Heart left ventricle (tissue), 16 donors: ENCODE measurements around the gene ASB6. TPM values are rescaled to one million over a fixed set of nuclear protein-coding genes. Genes with fewer than 3 reads are reported as not detected.

ENCODE experiments used
- ATAC-seq, 4 donors: fragments of 200-7000 bp; cut with Tn5 transposase; one replicate each; pipeline ENCODE4 v1.9.1; 2020 to 2022; ENCODE audit warnings: moderate library complexity in 4 of 4, mild to moderate bottlenecking in 3 of 4, moderate number of reproducible peaks in 1 of 4
- DNase-seq, 5 donors: peaks; one replicate each; pipeline ENCODE4 v3.0.0-alpha.2; 2020
- H3K27ac ChIP-seq, 12 donors: fragments of 200-600 bp; sonication (generic) in 4 of 12; one replicate each; pipeline versions ENCODE4 v1.5.0 to v1.8.0; 2016 to 2022; ENCODE audit warnings: mild to moderate bottlenecking in 2 of 12
- H3K27me3 ChIP-seq, 9 donors: fragments of 200-600 bp; sonication (generic) in 2 of 9; one replicate each; pipeline versions ENCODE4 v1.5.1 to v1.8.0; 2016 to 2022; ENCODE audit warnings: mild to moderate bottlenecking in 3 of 9
- H3K36me3 ChIP-seq, 9 donors: fragments of 200-600 bp; sonication (generic) in 2 of 9; one replicate each; pipeline versions ENCODE4 v1.5.0 to v1.8.0; 2018 to 2022; ENCODE audit warnings: mild to moderate bottlenecking in 2 of 9
- H3K4me1 ChIP-seq, 12 donors: fragments of 200-600 bp; sonication (generic) in 4 of 12; one replicate each; pipeline versions ENCODE4 v1.5.0 to v1.8.0; 2016 to 2022; ENCODE audit warnings: mild to moderate bottlenecking in 3 of 12
- H3K4me3 ChIP-seq, 12 donors: fragments of 200-600 bp; sonication (generic) in 4 of 12; one replicate each; pipeline versions ENCODE4 v1.5.0 to v1.8.0; 2017 to 2022; ENCODE audit warnings: mild to moderate bottlenecking in 9 of 12, moderate library complexity in 4 of 12
- H3K9me3 ChIP-seq, 12 donors: fragments of 200-600 bp; sonication (generic) in 4 of 12; one replicate each; pipeline versions ENCODE4 v1.5.0 to v1.8.0; 2016 to 2022; ENCODE audit warnings: mild to moderate bottlenecking in 1 of 12
- CTCF ChIP-seq, 12 donors: fragments of 200-600 bp; sonication (generic) in 4 of 12; IDR thresholded peaks; one replicate each; pipeline versions ENCODE4 v1.5.0 to v1.8.0; 2018 to 2022; ENCODE audit warnings: antibody characterized with exemption in 12 of 12, mild to moderate bottlenecking in 5 of 12
- POLR2A ChIP-seq, 2 donors: fragments of 450-650 bp; IDR thresholded peaks; one replicate each; pipeline ENCODE4 v1.6.1; 2017; ENCODE audit warnings: antibody characterized with exemption in 2 of 2, mild to moderate bottlenecking in 2 of 2, moderate library complexity in 2 of 2
- WGBS, 4 donors: extraction: QIAGEN DNeasy Blood & Tissue Kit in 2 of 4; methylation state at CpG; one replicate each; pipeline versions ENCODE4 v1.1.5 to v1.1.7; 2013 to 2018; 5-methylcytosine and 5-hydroxymethylcytosine counted together
- intact Hi-C, 10 donors: fragments of 100-400 bp; cut with DNase I; formaldehyde crosslinking; loops; one replicate each; pipeline versions ENCODE4 v1.11.1 to v1.14.2; 2022
- polyA plus RNA-seq, 2 donors: library from polyadenylated mRNA; stranded (reverse); fragments of 200-250 nt; gene quantifications; one replicate each; pipeline ENCODE4 v1.2.3, GENCODE V29; 2013
- total RNA-seq, 9 donors: library from RNA; depleted of rRNA in 2 of 9; stranded (reverse); fragments of >200 nt in 2 of 9; fragmentation: NEBNext Ultra II Directional in 3 of 9; extraction: Animal tissue kit (Norgen Biotek cat#: 25700) in 3 of 9; gene quantifications; one replicate each; pipeline versions ENCODE4 v1.1.0 to v1.2.4, GENCODE V29; 2016 to 2023
- donor health status: ischemic (EF 13 %, LVEDD 7.1; RV severe dilation, severe dysfunction).
- donor health status: healthy with polysubstance abuse.
- donor health status: DM: no; HTN: yes; CAD: no.
- donor health status: DM: no; HTN: no; CAD: no.
- donor health status: ischemic (EF 25% LVEDD 6.9; RV normal size, moderate dysfunction).
- donor health status: ischemic (EF 25% LVEDD 5.7; RV mildly dilated, moderate dysfunction).
- donor health status: healthy.
- donor health status: DM: yes; HTN: yes; CAD: no.
- donor health status: ischemic (EF 35%, LVEDD 5.7; RV mildly dilated, moderate dysfunction).
- donor health status: nonischemic (EF 11% LVEDD 7.7; RV severe dilation, severe dysfunction).
- donor health status: DM: yes; HTN: yes; CAD: no.
- donor health status: PGD.
- donor health status: ischemic (EF 29% LVEDD 5.4; RV normal size, mild dysfunction).
- donor health status: nonischemic (EF 23%, LVEDD 6.1; RV moderate dilation, normal function).

ASB6 gene
- total and polyA plus RNA-seq, 11 donors: 7.5 to 22.5 (median 10.3) TPM

- Histone ChIP-seq H3K27ac (no peak overlapping the region), H3K4me1 (peaks cover 0 to 14% (median under 1%) of the 10 kb centered on the region in 12 donors), H3K27me3 (peaks cover 3 to 28% (median 16%) of the 10 kb centered on the region in 9 donors), H3K9me3 (no peaks in the 10 kb centered on the region), H3K36me3 (no peaks in the 10 kb centered on the region), H3K4me3 (no peak overlapping the region)
- 77 to 86% (median 82%) methylated on average over 13 of the region's 13 CpGs for WGBS, 4 donors
- no peak for ATAC-seq
- no peak for TF ChIP-seq POLR2A (IDR thresholded peaks at IDR 0.05)
- TF ChIP-seq CTCF (IDR thresholded peaks at IDR 0.05): no peak
- intact Hi-C loops: no loop called here
- no peak for DNase-seq
Observed at GRCh38 chr9:129669946-129670345, 28.0 kb upstream of the ASB6 start.

GRCh38 chr9:129669141-129669718 is 27.3 kb upstream of the ASB6 start:
- TF ChIP-seq CTCF (IDR thresholded peaks at IDR 0.05) (no peak), POLR2A (IDR thresholded peaks at IDR 0.05) (no peak)
- Histone ChIP-seq H3K4me3 (no peak overlapping the region), H3K4me1 (peaks cover 0 to 19% (median 1%) of the 10 kb centered on the region in 12 donors), H3K27me3 (peaks cover 3 to 35% (median 16%) of the 10 kb centered on the region in 9 donors), H3K36me3 (no peaks in the 10 kb centered on the region), H3K27ac (no peak overlapping the region), H3K9me3 (no peaks in the 10 kb centered on the region)
- DNase-seq (no peak), ATAC-seq (no peak)
- intact Hi-C loops: no loop called here
- WGBS, 4 donors: 65 to 74% (median 69%) methylated on average over 17 of the region's 17 CpGs

GRCh38 chr9:129667850-129668249 is 25.9 kb upstream of the ASB6 start:
- TF ChIP-seq POLR2A (IDR thresholded peaks at IDR 0.05) (no peak), CTCF (IDR thresholded peaks at IDR 0.05) (no peak)
- ATAC-seq (no peak), DNase-seq (no peak)
- Histone ChIP-seq H3K4me3 (no peak overlapping the region), H3K27me3 (peaks cover 3 to 39% (median 16%) of the 10 kb centered on the region in 9 donors), H3K9me3 (no peaks in the 10 kb centered on the region), H3K36me3 (no peaks in the 10 kb centered on the region), H3K27ac (no peak overlapping the region), H3K4me1 (peaks cover 0 to 19% (median 1%) of the 10 kb centered on the region in 12 donors)
- WGBS, 4 donors: 87 to 90% (median 87%) methylated on average over 9 of the region's 9 CpGs
- intact Hi-C loops: no loop called here

- DNase-seq: no peak
- peaks cover 3 to 39% (median 16%) of the 10 kb centered on the region in 9 donors for H3K27me3 ChIP-seq
- WGBS, 4 donors: 77 to 82% (median 80%) methylated on average over 10 to 11 of the region's 11 CpGs
Observed at GRCh38 chr9:129667378-129667777, 25.4 kb upstream of the ASB6 start.

More at GRCh38 chr9:129667378-129667777, 25.4 kb upstream of the ASB6 start:
- TF ChIP-seq POLR2A (IDR thresholded peaks at IDR 0.05) (no peak), CTCF (IDR thresholded peaks at IDR 0.05) (no peak)
- H3K27ac ChIP-seq: no peak overlapping the region
- ATAC-seq: no peak
- peaks cover 0 to 19% (median 1%) of the 10 kb centered on the region in 12 donors for H3K4me1 ChIP-seq
- H3K9me3 ChIP-seq: no peaks in the 10 kb centered on the region
- H3K4me3 ChIP-seq: peak overlapping the region in 1 of 12 donors; percentile 56
- intact Hi-C loops: no loop called here
- H3K36me3 ChIP-seq: no peaks in the 10 kb centered on the region
